GM23248 (cell line): Measurements from ENCODE around the gene MYO1H. TPM values are rescaled to one million over a fixed set of nuclear protein-coding genes. Genes with fewer than 3 reads are reported as not detected.

Experiments
- DNase-seq: peaks from one replicate; pipeline ENCODE4 v3.0.0-alpha.2; 2015
- H2AFZ ChIP-seq: fragments of 200-600 bp; sonication (generic); 2 replicates; pipeline ENCODE4 v1.6.1; 2016; ENCODE audit warnings: antibody characterized with exemption
- H3F3A ChIP-seq: fragments of 200-600 bp; sonication (generic); 2 replicates; pipeline ENCODE4 v1.6.1; 2016; ENCODE audit warnings: mild to moderate bottlenecking, antibody characterized with exemption, mixed run types; ENCODE audit not compliant: insufficient read depth
- H3K27ac ChIP-seq: fragments of 200-600 bp; sonication (generic); 2 replicates; pipeline ENCODE4 v1.5.1; 2016; ENCODE audit warnings: mild to moderate bottlenecking
- H3K27me3 ChIP-seq: fragments of 200-600 bp; sonication (generic); replicated peaks from 2 replicates; pipeline ENCODE4 v1.6.1; 2016; ENCODE audit warnings: mild to moderate bottlenecking; ENCODE audit not compliant: insufficient read depth
- H3K36me3 ChIP-seq: fragments of 200-600 bp; sonication (generic); 2 replicates; pipeline ENCODE4 v1.6.1; 2016; ENCODE audit warnings: low read depth, mild to moderate bottlenecking
- H3K4me1 ChIP-seq: fragments of 200-600 bp; sonication (generic); 2 replicates; pipeline ENCODE4 v1.6.1; 2016; ENCODE audit warnings: mild to moderate bottlenecking; ENCODE audit not compliant: insufficient read depth
- H3K4me2 ChIP-seq: fragments of 200-600 bp; sonication (generic); one replicate; pipeline ENCODE4 v1.6.1; 2016; ENCODE audit warnings: mild to moderate bottlenecking; ENCODE audit not compliant: unreplicated experiment
- H3K4me3 ChIP-seq: fragments of 200-600 bp; sonication (generic); 2 replicates; pipeline ENCODE4 v1.5.1; 2016; ENCODE audit warnings: mild to moderate bottlenecking
- H3K79me2 ChIP-seq: fragments of 200-600 bp; sonication (generic); 2 replicates; pipeline ENCODE4 v1.6.1; 2016; ENCODE audit warnings: mild to moderate bottlenecking; ENCODE audit not compliant: insufficient read depth
- H3K9ac ChIP-seq: fragments of 200-600 bp; sonication (generic); 2 replicates; pipeline ENCODE4 v1.6.1; 2016; ENCODE audit warnings: mild to moderate bottlenecking
- H3K9me2 ChIP-seq: fragments of 200-600 bp; sonication (generic); 2 replicates; pipeline ENCODE4 v1.6.1; 2016; ENCODE audit warnings: mixed run types, mild to moderate bottlenecking, moderate library complexity; ENCODE audit not compliant: insufficient read depth
- H3K9me3 ChIP-seq: fragments of 200-600 bp; sonication (generic); one replicate; pipeline ENCODE4 v1.6.1; 2017; ENCODE audit warnings: low read depth
- H4K20me1 ChIP-seq: fragments of 200-600 bp; sonication (generic); 2 replicates; pipeline ENCODE4 v1.6.0; 2016; ENCODE audit not compliant: insufficient read depth
- EZH2 ChIP-seq: fragments of 200-600 bp; sonication (generic); IDR thresholded peaks from 2 replicates; pipeline ENCODE4 v1.6.1; 2018; ENCODE audit warnings: antibody characterized with exemption, mild to moderate bottlenecking; ENCODE audit not compliant: insufficient read depth, poor library complexity, severe bottlenecking
- EZH2phosphoT487 ChIP-seq: fragments of 200-600 bp; sonication (generic); IDR thresholded peaks from 2 replicates; pipeline ENCODE4 v1.6.1; 2018; ENCODE audit warnings: antibody characterized with exemption, moderate library complexity, mild to moderate bottlenecking, low read depth; ENCODE audit not compliant: insufficient read depth
- WGBS, 2 experiments: methylation state at CpG; one replicate each; pipeline ENCODE4 v1.1.6; 2015 to 2017; ENCODE audit warnings: low lambda C conversion rate in 2 of 2, low coverage in 1 of 2; ENCODE audit errors: missing lambda C conversion rate in 2 of 2; 5-methylcytosine and 5-hydroxymethylcytosine counted together
- in situ Hi-C: fragments of 300-500 bp; cut with MboI; formaldehyde crosslinking; loops from 2 replicates; pipeline ENCODE4 v1.15.0; 2020
- polyA plus RNA-seq: library from polyadenylated mRNA; unstranded; fragments of >200 nt; fragmentation: Nextera tagmentation; extraction: Ambion mirVana; gene quantifications from 2 replicates; pipeline ENCODE4 v1.2.1, GENCODE V29; 2016
- total RNA-seq: library from RNA; depleted of rRNA; stranded (reverse); fragments of >200 nt; shearing (Covaris generic); gene quantifications from 2 replicates; pipeline ENCODE4 v1.2.3, GENCODE V29; 2014

MYO1H gene
- total and polyA plus RNA-seq, 2 experiments from 2014 or later = not detected

DNA sequence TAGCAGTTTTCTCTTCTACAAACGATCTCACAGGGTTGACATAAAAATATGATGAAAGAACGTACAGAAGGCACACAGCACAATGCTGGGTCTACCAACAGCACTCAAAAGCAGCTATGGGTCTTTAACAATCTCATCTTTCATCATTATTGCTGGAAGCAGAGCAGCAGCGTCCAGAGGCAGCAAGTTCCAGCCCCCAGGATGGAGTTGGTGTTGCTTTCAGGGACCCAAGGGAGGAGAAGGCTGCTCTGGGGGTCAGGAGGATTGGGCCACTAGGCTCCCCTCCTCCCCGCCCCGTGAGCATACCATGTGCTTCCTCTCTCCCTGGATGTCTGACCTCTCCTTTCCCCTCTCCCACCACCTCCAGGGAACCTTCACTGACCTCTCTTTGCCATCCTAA is 116.1 kb downstream of the MYO1H start:
- Histone ChIP-seq H3K4me1 (peaks cover 71% of the 10 kb centered on the region), H3K4me2 (peak overlapping the region; percentile 77), H3K9ac (peak overlapping the region; percentile 89), H3K27me3 (no peaks in the 10 kb centered on the region), H3K27ac (peak overlapping the region; percentile 99), H3K9me2 (no peaks in the 10 kb centered on the region), H4K20me1 (no peaks in the 10 kb centered on the region), H3K9me3 (no peaks in the 10 kb centered on the region), H3K4me3 (peak overlapping the region; percentile 61), H2AFZ (no peak overlapping the region), H3K36me3 (peaks cover 25% of the 10 kb centered on the region), H3K79me2 (peaks cover 85% of the 10 kb centered on the region), H3F3A (peaks cover 72% of the 10 kb centered on the region)
- DNase-seq = no peak
- in situ Hi-C loops = no loop called here
- WGBS, 2 experiments = 20 to 21% methylated on average over 4 to 5 of the region's 5 CpGs
- TF ChIP-seq EZH2phosphoT487 (no peak), EZH2 (no peak)

DNA sequence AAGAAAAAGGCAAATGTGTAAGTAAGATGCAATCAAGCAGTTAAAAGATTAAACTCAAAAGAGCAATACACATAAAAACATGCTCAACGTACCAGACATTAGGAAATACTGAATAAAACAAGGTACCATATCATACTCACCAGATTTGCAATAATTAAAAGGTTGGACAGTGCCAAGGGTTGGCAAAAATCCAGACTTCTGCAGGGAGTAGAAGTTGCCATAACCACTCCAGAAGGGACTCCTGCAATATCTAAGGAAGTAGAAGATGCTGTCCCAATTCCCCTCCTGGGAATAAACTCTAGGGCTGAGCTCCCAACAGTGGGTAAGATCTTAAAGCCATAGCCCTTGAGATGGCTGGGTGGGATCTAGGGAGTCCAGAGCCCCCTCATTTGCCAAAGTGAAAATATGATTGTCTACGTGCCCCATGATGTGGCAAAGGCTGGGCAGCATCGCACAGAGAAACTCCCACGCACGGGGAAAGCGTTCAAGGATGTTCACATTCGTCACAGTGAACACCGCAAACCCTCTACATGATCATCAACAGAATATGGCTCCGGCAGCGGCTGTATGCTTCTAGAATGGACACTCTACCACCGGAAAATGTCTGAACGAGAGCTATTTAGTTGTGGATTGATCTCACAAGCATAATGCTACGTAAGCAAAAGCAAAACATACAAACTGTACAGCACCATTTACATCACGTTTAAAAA is 117.1 kb downstream of the MYO1H start:
- Histone ChIP-seq H2AFZ (no peak overlapping the region), H3F3A (peaks cover 65% of the 10 kb centered on the region), H3K36me3 (peaks cover 28% of the 10 kb centered on the region), H3K9ac (peak overlapping the region; percentile 89), H3K9me3 (no peaks in the 10 kb centered on the region), H4K20me1 (no peaks in the 10 kb centered on the region), H3K27me3 (no peaks in the 10 kb centered on the region), H3K4me1 (peaks cover 69% of the 10 kb centered on the region), H3K4me3 (peak overlapping the region; percentile 61; the same call in 1 of the 2 replicates), H3K9me2 (no peaks in the 10 kb centered on the region), H3K27ac (peak overlapping the region; percentile 99), H3K79me2 (peaks cover 85% of the 10 kb centered on the region), H3K4me2 (peak overlapping the region; percentile 77)
- in situ Hi-C loops = no loop called here
- WGBS, 2 experiments = 88 to 90% methylated on average over 14 of the region's 14 CpGs
- no peak for TF ChIP-seq EZH2phosphoT487
- no peak for TF ChIP-seq EZH2
- peak; percentile 44 for DNase-seq

DNA sequence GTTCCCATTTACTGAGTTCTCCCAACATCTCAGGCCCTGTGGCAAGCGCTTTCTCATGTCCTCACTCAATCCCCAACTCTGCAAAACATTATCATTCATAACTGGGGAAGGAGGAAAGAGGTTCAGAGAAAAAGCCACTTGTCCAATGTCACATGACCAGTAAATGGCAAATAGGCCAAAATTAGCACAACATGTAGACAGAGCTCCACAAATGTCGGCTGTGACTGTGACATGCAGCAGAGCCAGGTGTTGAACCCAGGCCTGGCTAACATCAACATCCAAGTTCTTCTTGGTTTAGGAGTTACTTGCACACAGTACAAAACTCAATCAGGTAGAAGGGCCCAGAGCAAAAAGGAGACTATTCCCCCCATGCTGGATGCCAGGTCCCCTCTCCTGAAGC is 118.6 kb downstream of the MYO1H start:
- H3K9me3 ChIP-seq = no peaks in the 10 kb centered on the region
- in situ Hi-C loops = no loop called here
- no peak for DNase-seq
- no peak overlapping the region for H3K4me3 ChIP-seq
- no peaks in the 10 kb centered on the region for H4K20me1 ChIP-seq
- peaks cover 65% of the 10 kb centered on the region for H3K4me1 ChIP-seq
- WGBS, 2 experiments = 55 to 56% methylated on average over 2 of the region's 2 CpGs
- no peaks in the 10 kb centered on the region for H3K27me3 ChIP-seq
- no peak overlapping the region for H3K27ac ChIP-seq
- no peak for TF ChIP-seq EZH2phosphoT487
- TF ChIP-seq EZH2 = no peak
- peaks cover 85% of the 10 kb centered on the region for H3K79me2 ChIP-seq
- H3F3A ChIP-seq = peaks cover 50% of the 10 kb centered on the region
- H2AFZ ChIP-seq = no peak overlapping the region
- no peak overlapping the region for H3K9ac ChIP-seq
- no peaks in the 10 kb centered on the region for H3K9me2 ChIP-seq
- no peak overlapping the region for H3K4me2 ChIP-seq
- peaks cover 27% of the 10 kb centered on the region for H3K36me3 ChIP-seq

DNA sequence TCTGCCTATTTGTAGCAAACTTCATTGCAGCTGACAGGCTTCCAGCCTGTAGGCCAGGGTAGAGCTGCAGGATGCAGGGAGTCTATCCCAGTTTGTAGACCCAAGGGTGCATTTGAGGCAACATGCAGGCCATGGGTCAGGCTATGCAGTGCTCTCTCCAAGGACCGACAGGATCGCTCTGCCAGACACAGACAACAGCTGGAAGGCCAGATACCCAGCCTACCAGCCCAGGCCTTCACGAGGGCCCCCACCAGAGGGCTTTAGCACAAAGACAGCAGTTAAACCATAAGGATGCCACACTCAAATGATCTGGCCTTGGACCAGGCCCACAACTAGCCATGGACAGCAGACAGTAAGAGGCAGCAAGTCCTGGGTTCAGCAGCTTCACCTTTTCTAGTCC is 119.1 kb downstream of the MYO1H start:
- H3K9me2 ChIP-seq = no peaks in the 10 kb centered on the region
- H4K20me1 ChIP-seq = no peaks in the 10 kb centered on the region
- H3K4me3 ChIP-seq = no peak overlapping the region
- DNase-seq = no peak
- WGBS, 2 experiments = 42 to 50% methylated on average over 3 of the region's 3 CpGs
- TF ChIP-seq EZH2 = no peak
- TF ChIP-seq EZH2phosphoT487 = no peak
- no peaks in the 10 kb centered on the region for H3K9me3 ChIP-seq
- peaks cover 29% of the 10 kb centered on the region for H3K36me3 ChIP-seq
- no peaks in the 10 kb centered on the region for H3K27me3 ChIP-seq
- in situ Hi-C loops = no loop called here
- peaks cover 44% of the 10 kb centered on the region for H3F3A ChIP-seq
- H3K4me2 ChIP-seq = no peak overlapping the region
- 0 out of 2 replicates have a peak overlapping the region, but pooled peaks have one; percentile 54 for H3K9ac ChIP-seq
- peaks cover 85% of the 10 kb centered on the region for H3K79me2 ChIP-seq
- H2AFZ ChIP-seq = no peak overlapping the region
- H3K4me1 ChIP-seq = peaks cover 63% of the 10 kb centered on the region
- peak overlapping the region; percentile 70; the same call in 1 of the 2 replicates for H3K27ac ChIP-seq
